HG03159 (cell line): ENCODE results near the gene GTF3C2.
"Not testable (repeated sequence)": the region's sequence is repeated elsewhere in the genome, so short reads cannot be mapped to it uniquely, and the experiment has no call there.

Experiments
- ATAC-seq: cut with Tn5 transposase; IDR thresholded peaks from one replicate; pipeline ENCODE4 v1.9.1; 2021; ENCODE audit warnings: mild to moderate bottlenecking, moderate library complexity; ENCODE audit not compliant: unreplicated experiment

Gene GTF3C2

GRCh38 chr2:27375513-27376099 is 19.0 kb upstream of the GTF3C2 start:
- no peak for ATAC-seq

- no peak for ATAC-seq
These were observed 17.0 kb upstream of the GTF3C2 start for GRCh38 chr2:27373567-27373966.

GRCh38 chr2:27372937-27373336 is 16.4 kb upstream of the GTF3C2 start:
- no peak for ATAC-seq

GRCh38 chr2:27370816-27371620 is 14.5 kb upstream of the GTF3C2 start:
- peak; percentile 22 for ATAC-seq

- ATAC-seq, result peak; percentile 83
These were observed 13.7 kb upstream of the GTF3C2 start, which contains the start of the genes EIF2B4 and SNX17 for GRCh38 chr2:27370026-27370815. Gene EIF2B4 (minus strand): TSS chr2:27370338. CDS start chr2:27370314, 24 bp downstream. Gene SNX17 (plus strand): TSS chr2:27370616. CDS start chr2:27370744, 128 bp downstream.

- peak; percentile 3 for ATAC-seq
These were observed 13.0 kb upstream of the GTF3C2 start for GRCh38 chr2:27369471-27370025.

- no peak for ATAC-seq
These were observed 7.4 kb upstream of the GTF3C2 start for GRCh38 chr2:27363933-27364332.

GRCh38 chr2:27362678-27363420 is 6.3 kb upstream of the GTF3C2 start:
- ATAC-seq, result no peak

GRCh38 chr2:27356056-27356381 is 545 bp downstream of the GTF3C2 start:
- ATAC-seq, result peak; percentile 38

- ATAC-seq, result no peak
These were observed 2.0 kb downstream of the GTF3C2 start for GRCh38 chr2:27354597-27354927.

GRCh38 chr2:27353762-27354596 is 2.6 kb downstream of the GTF3C2 start:
- ATAC-seq, result no peak

- not testable (repeated sequence) for ATAC-seq
These were observed 3.2 kb downstream of the GTF3C2 start for GRCh38 chr2:27353386-27353761.

- no peak for ATAC-seq
These were observed 4.6 kb downstream of the GTF3C2 start for GRCh38 chr2:27351802-27352598.

- ATAC-seq, result no peak
These were observed 6.4 kb downstream of the GTF3C2 start for GRCh38 chr2:27350106-27350693.

- ATAC-seq, result no peak
These were observed 8.9 kb downstream of the GTF3C2 start for GRCh38 chr2:27347641-27348040.

- ATAC-seq, result no peak
These were observed 20.4 kb downstream of the GTF3C2 start for GRCh38 chr2:27336173-27336572.

GRCh38 chr2:27335311-27335710 is 21.3 kb downstream of the GTF3C2 start:
- ATAC-seq, result no peak

- no peak for ATAC-seq
These were observed 31.8 kb downstream of the GTF3C2 start for GRCh38 chr2:27324720-27325119.
